Eye (tissue), 1 donor: Measurements from ENCODE around the gene DLGAP4.

Experiments used
- DNase-seq: peaks from one replicate; pipeline ENCODE4 v3.0.0-alpha.2; 2015

The DLGAP4 gene

DNA sequence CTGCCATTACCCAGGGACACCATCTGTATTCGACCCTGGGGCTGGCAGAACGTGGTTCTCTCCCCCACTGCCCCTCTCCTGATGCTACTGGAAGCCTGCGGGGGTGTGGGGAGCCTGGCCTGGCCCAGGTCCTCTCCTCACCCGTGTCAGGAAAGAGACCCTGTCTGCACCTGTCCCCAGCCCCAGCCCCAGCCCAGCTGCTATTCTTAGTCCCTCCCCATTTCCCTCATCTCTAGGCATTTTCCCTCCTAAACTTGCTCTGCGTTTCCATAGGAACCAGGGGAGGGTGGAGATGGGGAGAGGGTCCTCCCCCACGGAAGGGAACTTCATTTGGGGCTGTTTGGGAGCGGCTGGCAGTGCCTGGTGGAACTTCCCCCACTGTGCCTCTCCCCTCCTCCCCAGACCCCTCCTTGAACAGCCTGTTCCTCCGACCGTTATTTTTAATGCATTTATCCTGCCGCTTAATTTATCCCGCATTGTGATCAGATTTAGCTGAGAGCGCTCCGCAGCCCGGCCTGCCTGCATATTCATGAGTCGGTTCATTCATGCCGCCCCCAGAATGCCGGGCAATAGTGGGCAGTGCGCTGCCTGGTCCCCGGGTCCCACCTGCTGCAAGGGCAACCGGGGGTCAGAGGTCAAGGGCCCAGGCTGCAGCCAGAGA is 31.8 kb upstream of the DLGAP4 start:
- peak; percentile 57 for DNase-seq

DNA sequence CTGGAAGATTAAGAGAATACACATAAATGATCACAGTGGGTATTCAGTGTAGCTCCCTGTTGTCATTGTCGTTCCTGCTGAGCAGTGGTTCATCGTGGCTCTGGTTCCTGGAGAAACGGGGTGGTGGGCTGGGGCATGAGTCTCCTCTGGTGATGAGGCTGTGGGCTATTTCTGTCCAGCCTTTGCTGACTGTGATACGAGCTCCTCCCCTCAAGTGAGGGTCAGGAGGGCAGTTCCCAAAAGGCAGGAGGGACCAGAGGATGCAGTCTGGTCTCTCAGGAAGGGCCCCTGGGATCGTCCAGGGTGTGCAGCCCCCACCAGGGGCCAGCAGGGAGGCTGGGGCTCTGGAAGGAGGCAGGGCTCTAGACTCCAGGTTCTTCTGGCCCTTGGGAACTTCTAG is 31.1 kb upstream of the DLGAP4 start:
- no peak for DNase-seq

DNA sequence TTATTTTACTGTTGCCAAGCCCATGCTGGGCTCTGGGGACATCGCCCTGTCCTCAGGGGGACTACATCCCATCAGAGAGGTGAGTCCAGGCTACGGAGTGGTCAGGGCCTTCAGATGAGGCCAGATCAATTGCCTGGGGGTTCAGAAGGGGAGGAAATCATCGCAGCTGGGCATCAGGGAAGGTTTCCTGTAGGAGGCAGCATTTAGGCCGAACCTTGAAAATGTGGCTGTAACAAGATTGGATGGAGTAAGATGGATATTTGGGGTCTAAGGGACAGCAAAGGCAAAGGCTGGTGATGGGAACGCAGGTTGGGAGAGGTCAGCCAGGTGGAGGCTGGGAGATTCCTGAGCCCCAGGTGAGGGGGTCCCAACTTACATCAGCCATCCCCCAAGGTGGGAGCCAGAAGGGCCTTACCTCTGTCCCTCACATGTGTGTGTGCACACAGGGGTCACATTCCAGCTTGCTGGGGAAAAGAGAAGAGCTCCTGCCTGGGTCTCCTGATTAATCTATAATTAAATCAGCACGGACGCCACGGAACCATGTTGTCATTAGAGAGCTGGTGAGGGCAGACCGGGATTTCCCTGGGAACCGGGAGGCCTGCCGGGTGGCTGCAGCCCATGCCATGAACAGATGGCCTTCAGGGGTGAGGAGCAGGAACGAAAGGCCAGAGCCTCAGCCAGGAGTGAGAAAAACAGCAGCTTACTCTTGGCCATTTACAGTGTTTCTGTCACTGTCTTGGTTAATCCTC is 30.5 kb upstream of the DLGAP4 start:
- no peak for DNase-seq

DNA sequence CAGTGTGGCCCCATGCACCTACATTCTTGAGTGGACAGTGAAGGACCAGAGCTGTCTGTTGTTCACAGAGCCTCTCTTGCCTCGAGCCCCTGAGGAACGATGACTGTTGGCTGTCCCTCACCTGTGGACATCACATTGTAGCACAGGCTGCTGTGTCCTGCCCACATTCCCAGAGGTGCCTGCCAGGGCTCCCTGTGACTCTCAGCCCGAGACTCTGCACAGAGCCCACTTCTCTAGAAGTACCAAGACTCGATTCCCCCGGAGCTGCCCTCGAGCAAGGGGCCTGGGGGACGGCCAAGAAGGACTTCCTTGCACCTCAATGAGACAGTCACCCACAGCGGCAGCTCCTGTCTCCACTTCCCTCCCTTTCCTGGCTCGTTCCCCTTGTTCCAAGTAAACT is 28.6 kb upstream of the DLGAP4 start:
- DNase-seq, result no peak

DNA sequence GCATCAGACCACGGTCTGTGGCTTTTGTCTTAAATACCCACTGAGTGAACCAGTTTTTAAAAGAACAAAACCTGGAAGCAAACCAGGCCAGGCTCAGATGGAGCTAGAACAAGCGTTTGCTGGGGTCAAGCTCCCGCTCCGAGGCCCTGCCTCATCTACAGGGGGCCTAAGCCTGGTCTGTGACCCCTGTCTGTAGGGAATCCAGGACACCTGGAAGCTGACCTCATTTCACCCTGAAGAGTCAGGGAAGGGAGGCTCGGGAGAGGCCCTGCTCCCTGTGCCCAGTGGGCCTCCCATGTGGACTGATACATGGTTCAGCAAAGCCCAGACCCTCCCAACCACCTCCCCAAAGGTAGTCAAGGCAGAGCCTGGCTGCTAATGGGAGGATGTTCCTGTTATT is 26.8 kb upstream of the DLGAP4 start:
- DNase-seq, result no peak

DNA sequence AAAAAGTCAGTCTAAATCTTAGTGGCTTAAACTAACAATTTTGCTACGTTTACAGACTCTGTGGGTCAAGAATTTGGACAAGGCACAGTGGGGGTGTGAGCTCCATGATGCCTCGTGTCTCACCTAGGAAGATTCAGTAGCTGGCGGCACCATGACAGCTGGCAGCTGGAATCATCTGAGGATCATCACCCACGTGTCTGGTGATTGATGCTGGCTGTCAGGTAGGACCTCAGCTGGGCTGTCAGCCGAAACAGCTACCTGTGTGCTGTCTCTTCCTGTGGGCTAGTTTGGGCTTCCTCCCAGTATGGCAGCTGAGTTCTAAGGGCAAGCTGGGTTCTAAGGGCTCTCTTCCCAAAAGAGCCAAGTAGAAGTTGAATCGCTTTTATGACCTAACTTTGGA is 26.4 kb upstream of the DLGAP4 start:
- no peak for DNase-seq

DNA sequence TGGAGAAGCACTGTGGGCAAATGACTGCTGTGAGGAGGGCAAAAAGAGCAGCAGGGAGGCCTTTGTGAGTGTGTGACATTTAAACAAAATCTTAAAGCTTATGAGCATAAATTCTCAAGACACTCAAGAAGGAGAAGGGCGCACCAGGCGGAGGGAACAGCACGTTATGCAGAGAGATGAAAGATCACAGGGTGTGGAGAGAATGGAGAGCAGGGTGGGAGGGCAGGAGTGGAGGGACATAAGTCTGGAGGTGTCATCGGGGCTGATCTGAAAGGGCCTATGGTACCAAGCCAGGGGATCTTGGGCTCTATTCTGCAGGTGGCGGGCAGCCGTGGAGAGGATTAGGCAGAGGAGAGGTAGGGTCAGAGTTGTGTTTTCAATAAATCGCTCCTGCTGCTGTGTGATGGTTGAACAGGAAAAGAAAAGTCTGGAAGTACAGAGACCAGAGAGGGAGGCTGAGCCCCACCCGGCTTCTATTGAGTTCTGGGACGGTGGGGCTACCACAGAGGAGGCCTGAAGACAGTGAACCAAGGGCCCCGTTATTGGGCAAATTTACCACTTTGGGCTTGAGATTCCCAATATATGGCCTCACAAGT is 24.3 kb upstream of the DLGAP4 start:
- no peak for DNase-seq

DNA sequence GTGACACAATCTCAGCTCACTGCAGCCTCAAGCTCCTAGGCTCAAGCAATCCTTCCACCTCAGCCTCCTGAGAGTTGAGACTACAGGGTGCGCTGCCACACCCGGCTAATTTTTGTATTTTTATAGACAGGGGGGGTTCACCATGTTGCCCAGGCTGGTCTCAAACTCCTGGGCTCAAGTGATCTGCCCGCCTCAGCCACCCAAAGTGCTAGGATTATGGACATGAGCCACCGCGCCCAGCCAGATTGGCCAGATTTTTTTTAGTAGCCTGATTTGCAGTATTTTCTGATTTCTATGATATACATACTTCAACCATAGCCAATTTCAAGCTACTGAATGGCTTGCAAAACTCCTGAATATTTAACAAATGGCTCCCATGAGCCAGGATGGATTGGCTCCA is 21.4 kb upstream of the DLGAP4 start:
- no peak for DNase-seq

DNA sequence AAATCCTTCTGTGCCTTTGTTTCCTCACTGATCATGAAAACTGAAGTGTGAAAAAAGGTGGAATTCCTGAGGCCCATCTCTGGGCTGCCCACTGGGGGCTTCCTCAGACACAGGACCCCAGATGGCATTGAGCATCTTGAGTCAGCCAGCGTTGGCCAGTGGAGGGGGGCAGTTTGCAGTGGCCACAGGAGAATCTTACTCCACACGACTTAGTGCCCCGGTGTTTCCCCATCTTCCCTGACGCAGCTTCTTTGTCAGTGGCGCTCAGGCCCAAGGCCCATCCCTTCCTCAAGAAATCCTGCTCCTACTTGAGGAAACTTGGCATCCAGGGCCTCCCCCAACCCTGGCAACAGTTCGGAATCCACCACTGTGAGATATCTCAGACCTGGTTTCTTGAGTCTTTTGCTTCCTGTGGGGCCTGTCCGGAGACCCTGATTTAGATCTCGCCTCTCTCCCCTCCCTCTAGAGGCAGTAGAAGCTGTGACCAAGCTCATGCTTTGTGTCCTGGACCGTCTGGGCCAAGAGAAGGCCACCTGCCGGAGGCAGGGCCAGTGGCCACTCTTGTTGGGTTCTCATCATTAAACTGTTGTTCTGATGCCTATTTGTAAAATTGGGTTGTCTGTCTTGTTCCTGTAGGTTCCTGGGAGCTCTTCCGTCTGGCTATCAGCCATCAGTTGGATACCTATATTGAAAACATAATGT is 20.2 kb upstream of the DLGAP4 start:
- DNase-seq, result no peak

DNA sequence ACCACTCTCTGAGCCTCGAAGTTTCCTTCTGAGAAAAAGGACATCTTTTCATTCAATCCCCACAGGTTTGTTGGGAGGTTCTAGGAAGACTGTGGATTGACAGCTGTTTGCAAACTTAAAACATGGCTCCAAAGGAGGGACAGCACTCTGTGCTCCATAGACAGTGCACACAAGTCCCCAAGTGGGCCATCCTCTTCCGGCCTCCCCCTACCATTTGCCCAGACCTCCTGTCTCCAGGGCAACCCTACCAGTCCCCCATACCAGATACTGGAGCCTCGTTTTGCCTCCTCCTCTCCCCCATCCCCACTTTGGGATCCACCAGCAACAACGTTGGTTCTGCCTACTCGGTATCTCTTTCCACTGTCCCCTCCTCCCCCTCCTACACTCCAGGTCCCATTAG is 8.5 kb upstream of the DLGAP4 start:
- DNase-seq, result no peak

DNA sequence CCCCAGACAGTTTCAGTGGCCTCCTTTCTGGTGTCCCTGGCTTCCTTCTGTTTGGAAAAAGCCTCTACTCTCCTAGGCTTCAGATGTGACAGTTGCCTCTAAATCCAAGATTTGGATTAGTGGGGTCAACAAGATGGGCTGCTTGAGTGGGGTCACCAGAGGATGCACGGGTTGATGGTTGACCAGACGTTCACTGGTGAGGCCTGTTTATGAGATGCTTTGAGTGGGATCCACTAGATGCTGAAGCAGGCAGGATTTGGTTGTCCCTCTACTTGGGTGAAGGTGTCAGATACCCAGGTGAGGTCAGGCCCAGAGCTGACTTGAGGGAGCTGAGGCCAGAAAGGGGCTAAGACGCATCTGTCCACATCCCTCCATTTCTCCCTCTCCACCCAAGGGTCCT is 8.1 kb upstream of the DLGAP4 start:
- DNase-seq, result no peak

DNA sequence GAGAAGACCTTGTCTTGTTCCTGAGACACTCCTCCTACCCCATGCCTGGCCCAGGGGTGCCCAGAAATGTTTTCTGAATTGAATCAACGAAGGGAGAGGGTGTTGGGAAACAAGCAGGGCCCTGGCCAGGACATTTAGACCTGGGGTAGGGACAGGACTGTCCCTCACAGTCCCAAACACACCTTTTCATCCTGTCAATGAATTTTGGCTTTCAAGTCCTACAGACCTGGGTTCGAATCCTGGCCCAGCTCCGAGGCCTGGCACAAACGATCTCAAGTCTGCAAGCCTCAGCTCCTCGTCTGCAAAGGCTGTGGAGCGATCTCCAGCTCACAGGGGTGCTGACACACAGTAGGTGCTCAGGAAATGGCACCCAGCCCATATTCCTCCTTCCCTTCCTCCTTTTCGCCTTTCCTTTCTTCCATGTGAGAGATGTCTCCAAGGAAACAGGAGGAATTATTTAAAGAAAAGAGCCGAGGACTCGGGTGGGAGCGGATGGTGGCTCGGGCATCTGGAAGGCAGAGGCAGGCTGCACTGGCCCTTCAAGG is 7.3 kb upstream of the DLGAP4 start:
- no peak for DNase-seq

DNA sequence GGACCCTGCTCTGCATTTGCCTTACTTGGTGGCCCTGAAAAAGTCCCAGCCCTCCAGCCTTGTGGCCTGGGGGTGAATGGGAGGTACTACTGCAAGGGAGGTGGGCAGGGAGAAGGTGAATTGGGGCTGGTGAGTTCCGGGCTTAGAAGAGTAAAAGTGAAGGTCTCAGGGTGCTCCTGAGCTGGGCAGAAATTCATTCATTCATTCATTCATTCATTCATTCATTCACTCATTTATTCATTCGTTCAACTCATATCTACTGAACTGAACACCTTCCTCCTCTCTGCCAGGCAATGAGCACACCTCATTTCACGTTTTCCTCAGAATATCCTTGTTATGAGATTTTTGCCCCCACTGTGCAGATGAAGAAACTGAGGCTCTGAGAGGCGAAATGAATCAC is 6.7 kb upstream of the DLGAP4 start:
- DNase-seq, result no peak

DNA sequence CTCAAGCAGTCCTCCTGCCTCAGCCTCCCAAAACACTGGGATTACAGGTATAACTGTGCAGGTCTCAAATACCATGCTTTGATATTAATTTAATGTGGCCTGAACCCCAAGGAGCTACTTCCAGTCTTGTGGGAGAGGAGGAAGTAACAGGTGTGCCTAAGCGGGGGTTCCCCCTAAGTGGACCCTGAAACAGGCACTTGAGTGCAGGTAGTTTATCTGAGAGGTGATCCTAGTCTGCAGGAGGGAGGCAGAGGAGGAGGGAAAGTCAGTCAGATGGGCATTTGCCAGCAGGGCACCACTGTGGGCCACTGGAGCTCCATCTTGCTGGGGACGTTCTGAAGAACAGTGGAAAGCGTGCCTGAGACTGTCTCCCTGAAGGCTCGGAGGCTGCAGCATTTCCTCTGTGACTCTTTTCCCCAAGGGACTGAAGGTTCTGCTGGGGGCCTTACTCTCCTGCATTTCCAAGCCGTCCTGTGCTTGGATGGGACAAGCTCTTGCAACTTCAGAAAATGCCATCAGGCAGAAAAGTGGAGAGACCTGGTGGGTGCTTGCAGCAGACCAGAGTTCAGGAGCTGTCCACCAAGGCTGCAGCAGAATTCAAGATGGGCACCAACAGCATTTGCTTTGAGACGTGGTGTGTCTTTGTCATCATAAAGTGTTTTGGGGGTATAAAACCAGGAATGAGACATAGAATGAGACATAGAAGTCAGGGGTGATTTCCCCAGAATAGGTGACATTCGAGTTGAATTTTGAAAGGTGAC is 4.6 kb upstream of the DLGAP4 start:
- no peak for DNase-seq

DNA sequence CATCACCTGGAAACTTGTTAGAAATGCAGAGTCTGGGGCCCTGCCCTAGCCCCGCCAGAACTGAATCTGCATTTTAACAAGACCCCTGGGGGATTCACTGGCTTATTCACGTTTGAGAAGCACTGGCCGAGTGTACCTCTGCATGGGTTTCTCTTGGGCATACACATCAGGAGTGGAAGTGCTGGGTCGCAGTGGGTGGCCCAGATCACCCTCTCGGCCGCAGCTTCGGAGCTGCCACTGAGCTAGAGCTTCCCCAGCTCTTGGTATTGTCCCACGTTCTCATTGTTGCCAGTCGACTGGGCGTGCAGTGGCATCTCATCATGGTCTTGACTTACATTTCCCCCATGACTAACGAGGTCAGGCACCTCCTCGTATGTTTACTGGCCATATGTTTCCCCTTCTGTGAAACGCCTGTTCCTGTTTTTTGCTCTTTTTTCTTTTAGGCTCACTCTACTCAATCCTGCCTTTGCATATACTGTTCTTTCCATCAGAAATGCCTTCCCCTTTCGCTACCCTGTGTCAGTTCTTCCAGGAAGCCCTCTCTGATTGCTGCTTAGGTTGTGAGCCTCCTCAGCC is 3.0 kb upstream of the DLGAP4 start:
- DNase-seq, result no peak

DNA sequence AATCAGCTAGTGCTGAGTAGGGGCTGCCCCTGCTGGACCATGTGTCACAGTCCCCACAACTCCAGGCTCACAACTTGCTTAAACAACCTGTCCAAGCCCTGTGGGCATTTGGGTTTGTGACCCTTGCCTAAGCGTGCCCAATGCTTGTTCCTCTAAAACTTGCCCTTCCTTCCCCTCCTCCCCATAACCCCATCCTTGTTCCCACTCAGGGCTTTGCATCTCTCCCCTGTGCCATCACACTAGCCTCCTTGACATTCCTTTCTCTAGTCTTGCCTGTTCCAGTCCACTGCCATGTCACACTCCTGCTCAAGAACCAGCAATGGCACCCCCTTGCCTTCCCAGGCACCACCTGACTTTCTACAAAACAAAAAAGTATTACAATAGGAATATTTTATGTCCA is 2.3 kb upstream of the DLGAP4 start:
- no peak for DNase-seq

DNA sequence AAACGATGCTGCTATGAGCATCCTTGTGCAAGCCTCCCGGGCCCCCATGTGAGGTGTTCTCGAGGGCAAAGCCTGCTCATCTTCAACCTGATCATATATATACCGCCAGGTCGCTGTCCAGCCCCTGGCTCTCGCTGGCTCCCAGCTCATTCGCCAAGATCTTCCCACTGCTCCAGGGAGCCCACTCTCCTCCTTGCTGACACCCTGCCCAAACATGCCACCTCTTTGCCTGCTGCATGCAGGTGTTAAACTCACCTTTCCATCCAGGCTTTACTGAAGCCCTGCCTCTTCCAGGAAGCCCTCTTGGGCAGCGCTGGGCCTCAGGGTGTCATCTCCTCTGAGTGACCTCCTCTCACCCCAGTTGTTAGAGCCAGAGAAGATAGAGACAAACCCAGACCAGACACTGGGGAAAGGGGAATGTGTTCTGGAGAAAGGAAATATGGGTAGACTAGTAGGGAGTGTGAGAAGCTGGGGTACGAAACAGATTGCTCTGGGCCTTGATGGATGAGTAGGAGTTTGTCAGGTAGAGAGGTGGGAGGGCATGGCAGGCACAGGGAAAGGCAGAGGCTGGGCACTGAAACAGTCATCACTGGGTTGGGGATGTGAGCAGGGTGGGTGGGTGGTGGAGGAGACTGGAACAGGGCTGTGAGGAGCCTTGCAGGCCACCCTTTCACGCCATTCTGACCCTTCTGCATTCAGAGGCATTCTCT is 1.2 kb upstream of the DLGAP4 start:
- no peak for DNase-seq

DNA sequence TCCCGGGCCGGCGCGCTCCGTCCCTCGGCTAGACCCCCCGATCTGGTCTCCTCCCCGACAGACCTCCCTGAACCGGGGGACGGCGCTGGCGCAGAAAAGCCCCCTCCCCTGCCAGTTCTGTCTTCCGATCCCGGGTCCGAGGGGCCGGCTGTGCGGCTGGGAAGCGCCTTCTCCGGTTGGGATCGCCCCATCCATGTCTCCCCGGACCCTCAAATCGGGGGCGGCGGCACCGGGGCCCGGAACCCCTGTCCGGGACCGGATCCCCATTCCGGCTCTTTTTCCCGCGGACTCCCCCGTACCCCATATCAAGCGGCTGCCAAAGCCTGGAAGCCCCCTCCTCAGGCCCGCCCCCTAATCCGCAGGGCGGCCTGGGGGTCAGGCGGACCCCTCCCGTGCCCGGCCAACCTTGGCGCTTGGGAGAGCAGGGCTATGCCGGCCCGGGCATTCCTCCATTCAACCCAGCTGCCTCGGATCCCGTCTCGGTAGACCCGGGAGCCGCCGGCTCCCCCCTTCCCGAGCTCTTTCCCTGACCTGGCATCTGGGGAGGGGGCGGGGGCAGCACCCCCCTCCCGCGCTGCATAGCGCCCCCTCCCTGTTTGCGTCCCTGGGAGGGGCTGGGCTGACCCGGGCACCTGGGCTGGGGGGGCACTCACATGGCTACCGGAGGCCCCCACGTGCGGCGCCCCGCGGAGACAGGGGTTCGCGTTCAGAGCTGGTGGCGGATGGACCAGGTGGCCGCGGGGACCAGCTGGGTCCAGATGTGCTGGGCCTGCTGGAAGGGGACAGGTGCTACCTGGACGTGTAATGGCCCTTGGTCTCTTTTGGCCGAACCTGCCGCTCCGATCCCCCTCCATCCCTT is 643 bp downstream of the DLGAP4 start:
- no peak for DNase-seq

DNA sequence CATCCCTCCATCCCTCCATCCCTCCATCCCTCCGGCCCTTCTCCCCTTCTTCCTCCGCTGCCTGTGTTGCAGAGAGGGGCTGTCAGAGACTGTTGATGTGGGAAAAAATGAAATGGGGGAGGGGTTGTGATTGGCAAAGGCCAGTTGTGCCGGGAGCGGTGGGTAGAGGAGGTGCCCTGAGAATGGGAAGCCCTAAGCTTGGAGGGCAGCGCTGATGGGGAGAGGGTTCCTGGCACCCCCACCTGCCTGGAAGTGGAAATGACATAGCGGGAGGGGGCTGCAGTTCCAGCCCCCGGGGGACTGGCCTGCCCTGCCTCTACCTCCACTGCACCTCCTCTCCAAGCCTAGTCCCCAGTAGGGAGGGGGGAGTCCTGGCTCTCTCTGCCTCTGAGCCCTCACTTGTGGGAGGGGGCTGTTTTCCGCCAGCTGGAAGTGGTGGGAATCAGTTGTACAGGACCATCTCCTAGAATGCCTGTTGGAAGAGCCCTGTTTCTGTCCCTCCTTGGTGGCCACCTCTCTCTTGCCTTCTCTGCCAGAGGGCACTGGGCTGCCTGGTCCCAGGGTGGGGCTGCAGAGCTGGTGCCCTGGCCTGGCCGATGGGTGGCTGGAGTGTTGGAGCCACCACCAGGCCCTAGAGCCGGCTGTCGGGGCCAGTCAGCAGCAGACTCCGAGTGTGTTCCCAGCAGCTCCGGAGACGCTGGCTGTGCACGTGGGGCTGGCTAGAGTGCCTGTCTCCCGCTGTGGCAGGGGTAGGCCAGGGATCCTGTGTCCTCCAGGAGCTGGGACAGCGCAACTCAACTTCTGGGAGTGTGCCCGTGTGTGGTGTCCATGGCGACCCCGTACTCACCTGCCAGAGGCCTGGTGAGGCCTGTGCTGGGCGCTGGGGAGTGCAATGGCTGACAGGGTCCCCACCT is 1.5 kb downstream of the DLGAP4 start:
- DNase-seq, result no peak

DNA sequence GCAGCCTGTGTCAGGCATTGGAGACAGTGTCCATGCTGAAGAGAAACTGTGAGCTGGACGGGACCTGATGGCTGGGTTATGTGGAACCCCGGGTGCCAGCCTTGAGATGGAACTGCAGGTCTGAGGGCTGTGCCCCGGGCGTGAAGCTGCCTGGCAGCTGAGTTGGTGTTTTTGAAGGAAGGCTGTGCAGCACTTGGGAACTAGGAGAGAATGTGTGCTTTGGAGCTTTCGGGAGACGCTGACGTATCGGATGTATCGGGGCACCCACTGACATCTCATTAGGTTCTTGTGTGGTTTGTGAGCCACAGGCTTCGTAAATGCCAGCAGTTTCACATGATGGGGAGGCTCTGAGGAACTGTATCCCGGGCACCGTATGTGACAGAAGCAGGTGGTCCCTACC is 2.2 kb downstream of the DLGAP4 start:
- no peak for DNase-seq
